ENCODE data around the gene FAM222B.
"Not testable (repeated sequence)": the region's sequence is repeated elsewhere in the genome, so short reads cannot be mapped to it uniquely, and the experiment has no call there.

FAM222B gene

DNA sequence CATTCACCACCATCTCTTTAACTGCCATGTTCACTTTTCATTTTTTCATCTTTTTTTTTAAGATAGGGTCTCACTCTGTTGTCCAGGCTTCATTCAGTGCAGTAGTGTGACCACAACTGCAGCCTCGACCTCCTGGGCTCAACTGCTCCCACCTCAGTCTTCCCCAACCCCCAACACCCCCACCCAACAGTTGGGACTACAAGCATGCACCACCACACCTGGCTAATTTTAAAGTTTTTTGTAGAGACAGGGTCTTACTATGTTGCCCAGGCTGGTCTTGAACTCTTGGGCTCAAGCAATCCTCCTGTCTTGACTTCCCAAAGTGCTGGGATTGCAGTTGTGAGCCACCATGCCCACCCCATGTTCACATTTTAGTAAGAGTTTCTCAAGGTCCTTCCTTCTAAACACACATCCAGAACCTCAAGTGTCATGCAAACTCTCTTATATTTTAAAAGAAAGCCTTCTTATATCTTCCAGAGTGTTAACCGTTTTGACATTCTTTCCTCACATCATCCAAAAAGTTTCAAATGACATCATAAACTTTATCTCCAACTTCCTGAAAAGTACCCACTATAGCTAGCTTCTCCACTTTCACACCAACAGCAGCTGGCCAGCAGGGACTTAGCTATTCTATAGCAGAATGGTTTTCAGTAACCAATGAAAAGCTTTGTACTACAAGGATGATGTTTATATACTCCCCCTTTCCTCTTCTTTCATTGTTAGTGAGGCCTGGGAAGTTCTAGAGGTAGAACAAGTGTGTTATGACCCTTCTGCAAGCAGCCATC, 49.5 kb downstream of the FAM222B start:
- Histone ChIP-seq H3K9me3 (replicated peaks; ENCODE audit: low read length) (no peaks in the 10 kb centered on the region), H3K36me3 (ENCODE audit: insufficient read depth, low read length) (peaks cover 18% of the 10 kb centered on the region), H3K4me2 (ENCODE audit: low read length) (no peak overlapping the region), H3K9ac (ENCODE audit: low read depth, low read length) (no peak overlapping the region), H3K27me3 (ENCODE audit: control insufficient read depth, insufficient read depth, low read length) (no peaks in the 10 kb centered on the region), H3K4me1 (ENCODE audit: control insufficient read depth, insufficient read depth, low read length) (no peaks in the 10 kb centered on the region), H3K4me3 (ENCODE audit: low read length) (no peak overlapping the region)

DNA sequence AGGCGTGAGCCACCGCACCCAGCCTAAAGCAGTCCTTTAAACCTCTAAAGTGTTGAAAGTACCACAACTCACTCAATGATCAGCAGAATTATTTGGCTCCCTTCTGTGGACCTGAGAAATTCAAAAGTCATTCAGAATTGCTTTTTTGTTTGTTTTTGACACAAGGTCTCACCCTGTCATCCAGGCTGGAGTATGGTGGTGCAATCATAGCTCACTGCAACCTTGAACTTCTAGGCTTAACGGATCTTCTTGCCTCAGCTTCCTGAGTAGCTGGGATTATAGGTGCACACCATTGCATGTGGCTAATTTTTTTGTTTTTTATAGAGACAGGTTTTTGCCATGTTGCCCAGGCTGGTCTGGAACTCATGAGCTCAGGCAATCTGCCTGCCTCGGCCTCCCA, 54.5 kb downstream of the FAM222B start:
- Histone ChIP-seq H3K36me3 (ENCODE audit: insufficient read depth, low read length) (peaks cover 5% of the 10 kb centered on the region), H3K9me3 (replicated peaks; ENCODE audit: low read length) (no peaks in the 10 kb centered on the region), H3K4me3 (ENCODE audit: low read length) (no peak overlapping the region), H3K9ac (ENCODE audit: low read depth, low read length) (no peak overlapping the region), H3K27me3 (ENCODE audit: control insufficient read depth, insufficient read depth, low read length) (no peaks in the 10 kb centered on the region), H3K4me2 (ENCODE audit: low read length) (no peak overlapping the region), H3K4me1 (ENCODE audit: control insufficient read depth, insufficient read depth, low read length) (no peaks in the 10 kb centered on the region)

DNA sequence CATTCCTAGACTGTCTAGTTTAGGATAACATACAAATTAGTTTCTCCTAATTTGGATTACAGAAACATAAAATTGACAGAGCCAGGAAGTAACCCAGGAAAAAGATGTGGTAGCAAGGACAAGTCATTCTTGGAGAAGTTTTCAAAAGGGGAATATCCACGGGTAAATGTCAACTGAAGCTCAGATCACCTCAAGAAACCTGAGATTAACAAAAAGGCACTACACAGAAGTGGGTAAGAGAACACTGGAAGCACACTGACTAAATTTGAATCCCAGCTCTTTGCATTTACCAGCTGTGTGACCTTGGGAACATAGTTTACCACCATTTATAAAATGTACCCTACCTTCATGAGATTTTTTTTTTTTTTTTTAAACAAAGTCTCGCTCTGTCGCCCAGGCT, 59.4 kb downstream of the FAM222B start:
- Histone ChIP-seq H3K9ac (ENCODE audit: low read depth, low read length) (no peak overlapping the region), H3K9me3 (replicated peaks; ENCODE audit: low read length) (no peaks in the 10 kb centered on the region), H3K4me1 (ENCODE audit: control insufficient read depth, insufficient read depth, low read length) (no peaks in the 10 kb centered on the region), H3K36me3 (ENCODE audit: insufficient read depth, low read length) (peaks cover 3% of the 10 kb centered on the region), H3K4me3 (ENCODE audit: low read length) (no peak overlapping the region), H3K27me3 (ENCODE audit: control insufficient read depth, insufficient read depth, low read length) (no peaks in the 10 kb centered on the region), H3K4me2 (ENCODE audit: low read length) (no peak overlapping the region)

DNA sequence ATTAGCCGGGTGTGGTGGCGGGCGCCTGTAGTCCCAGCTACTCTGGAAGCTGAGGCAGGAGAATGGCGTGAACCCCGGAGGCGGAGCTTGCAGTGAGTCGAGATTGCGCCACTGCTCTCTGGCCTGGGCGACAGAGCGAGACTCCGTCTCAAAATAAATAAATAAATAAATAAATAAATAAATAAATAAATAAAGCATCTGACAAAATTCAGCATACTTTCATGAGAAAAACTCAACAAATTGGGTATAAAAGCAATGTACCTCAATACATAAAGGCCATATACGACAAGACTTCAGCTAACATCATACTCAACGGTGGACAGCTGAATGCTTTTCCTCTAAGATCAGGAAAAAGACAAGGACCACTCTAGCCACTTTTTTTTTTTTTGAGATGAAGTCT, 63.0 kb downstream of the FAM222B start:
- H3K36me3 ChIP-seq (ENCODE audit: insufficient read depth, low read length); H3K4me2 ChIP-seq (ENCODE audit: low read length); H3K9me3 ChIP-seq (replicated peaks; ENCODE audit: low read length); H3K9ac ChIP-seq (ENCODE audit: low read depth, low read length); H3K27me3 ChIP-seq (ENCODE audit: control insufficient read depth, insufficient read depth, low read length); H3K4me1 ChIP-seq (ENCODE audit: control insufficient read depth, insufficient read depth, low read length); H3K4me3 ChIP-seq (ENCODE audit: low read length): not testable (repeated sequence)

DNA sequence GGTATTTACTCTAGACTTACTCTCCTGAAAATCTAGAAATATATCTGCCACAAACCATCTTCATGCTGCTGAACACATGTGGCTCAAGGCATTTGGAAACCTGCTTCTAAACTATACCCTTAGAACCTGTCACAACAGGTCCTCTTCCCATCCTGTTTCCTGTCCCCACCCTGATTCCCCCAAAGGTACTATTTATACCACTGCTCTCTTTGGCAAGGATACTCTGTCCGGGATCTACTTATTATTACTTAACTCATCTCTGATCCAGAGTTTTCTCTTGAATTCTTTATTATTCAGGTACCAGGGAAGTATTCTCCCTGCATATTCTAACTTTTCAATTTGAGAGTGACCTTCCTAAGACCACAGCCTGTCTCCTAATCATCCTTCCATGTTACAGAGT, 65.4 kb downstream of the FAM222B start:
- H3K36me3 ChIP-seq (ENCODE audit: insufficient read depth, low read length) = peaks cover 10% of the 10 kb centered on the region
- no peaks in the 10 kb centered on the region for H3K4me1 ChIP-seq (ENCODE audit: control insufficient read depth, insufficient read depth, low read length)
- H3K4me3 ChIP-seq (ENCODE audit: low read length) = no peak overlapping the region

DNA sequence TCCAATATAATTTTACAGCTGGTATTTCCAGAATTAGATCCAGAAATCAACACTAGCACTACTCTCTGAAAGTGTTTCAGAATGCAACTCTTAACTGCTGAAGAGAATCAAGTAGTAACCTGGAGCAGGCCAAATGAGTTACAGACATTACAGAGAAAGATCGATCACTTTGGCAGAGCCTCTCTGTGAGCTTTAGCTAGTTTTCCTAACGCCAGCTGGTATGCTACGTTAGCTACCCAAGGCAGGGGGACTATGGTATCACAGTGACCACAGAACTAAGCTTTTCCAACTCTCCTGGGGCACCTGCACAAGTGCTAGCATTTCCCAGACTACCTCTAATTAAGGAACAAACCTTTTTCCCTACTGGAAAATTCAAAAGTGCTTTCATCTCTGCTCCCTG, 68.4 kb downstream of the FAM222B start:
- no peak overlapping the region for H3K4me3 ChIP-seq (ENCODE audit: low read length)
- H3K9ac ChIP-seq (ENCODE audit: low read depth, low read length) = no peak overlapping the region
- H3K9me3 ChIP-seq (replicated peaks; ENCODE audit: low read length) = no peaks in the 10 kb centered on the region
- H3K4me2 ChIP-seq (ENCODE audit: low read length) = no peak overlapping the region
- H3K27me3 ChIP-seq (ENCODE audit: control insufficient read depth, insufficient read depth, low read length) = no peaks in the 10 kb centered on the region
- H3K36me3 ChIP-seq (ENCODE audit: insufficient read depth, low read length) = peaks cover 7% of the 10 kb centered on the region
- H3K4me1 ChIP-seq (ENCODE audit: control insufficient read depth, insufficient read depth, low read length) = no peaks in the 10 kb centered on the region

More for the DNA sequence above, 65.4 kb downstream of the FAM222B start:
- Histone ChIP-seq H3K4me2 (ENCODE audit: low read length) (no peak overlapping the region), H3K27me3 (ENCODE audit: control insufficient read depth, insufficient read depth, low read length) (no peaks in the 10 kb centered on the region), H3K9ac (ENCODE audit: low read depth, low read length) (no peak overlapping the region), H3K9me3 (replicated peaks; ENCODE audit: low read length) (no peaks in the 10 kb centered on the region)

DNA sequence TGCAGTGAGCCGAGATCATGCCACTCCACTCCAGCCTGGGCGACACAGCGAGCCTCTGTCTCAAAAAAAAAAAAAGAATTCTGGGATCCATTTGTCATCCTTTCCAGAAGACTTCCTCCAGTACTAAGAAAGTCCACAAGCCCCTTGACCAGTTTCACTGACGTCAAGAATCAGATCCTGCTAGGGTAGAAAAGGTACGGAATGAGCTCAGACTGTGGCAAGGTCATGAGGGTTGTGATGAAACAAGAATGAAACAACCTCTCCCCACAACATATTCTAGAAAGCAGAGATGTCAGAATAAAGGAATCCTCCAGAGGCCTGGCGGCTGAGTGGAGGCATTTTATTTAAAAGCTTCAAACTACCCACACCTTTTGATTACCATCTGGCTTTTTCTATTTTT, 68.9 kb downstream of the FAM222B start:
- no peak overlapping the region for H3K9ac ChIP-seq (ENCODE audit: low read depth, low read length)
- peaks cover 7% of the 10 kb centered on the region for H3K36me3 ChIP-seq (ENCODE audit: insufficient read depth, low read length)

DNA sequence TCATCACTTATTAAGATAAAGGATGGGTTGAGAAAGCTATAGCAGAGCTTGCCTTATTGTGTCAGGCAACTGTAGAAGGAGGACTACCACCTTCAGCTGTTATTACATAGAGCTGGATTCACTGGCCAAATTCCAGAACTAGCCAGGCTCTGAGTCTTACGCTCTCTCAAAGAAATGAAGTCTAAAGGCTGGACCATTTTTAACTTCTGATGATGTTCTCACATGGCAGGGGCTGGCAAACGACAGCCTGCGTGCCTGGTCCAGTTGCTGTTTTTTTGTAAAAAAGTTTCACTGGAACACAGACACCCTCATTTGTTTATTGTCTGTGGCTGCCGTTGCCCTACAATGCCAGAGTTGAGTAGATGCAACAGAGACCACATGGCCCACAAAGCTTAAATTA, 77.6 kb downstream of the FAM222B start:
- no peak overlapping the region for H3K4me3 ChIP-seq (ENCODE audit: low read length)
- no peak overlapping the region for H3K4me2 ChIP-seq (ENCODE audit: low read length)
- H3K36me3 ChIP-seq (ENCODE audit: insufficient read depth, low read length) = peaks cover 34% of the 10 kb centered on the region
- no peaks in the 10 kb centered on the region for H3K27me3 ChIP-seq (ENCODE audit: control insufficient read depth, insufficient read depth, low read length)
- no peaks in the 10 kb centered on the region for H3K9me3 ChIP-seq (replicated peaks; ENCODE audit: low read length)
- no peak overlapping the region for H3K9ac ChIP-seq (ENCODE audit: low read depth, low read length)
- H3K4me1 ChIP-seq (ENCODE audit: control insufficient read depth, insufficient read depth, low read length) = peaks cover 10% of the 10 kb centered on the region

More for the DNA sequence above, 68.9 kb downstream of the FAM222B start:
- Histone ChIP-seq H3K4me3 (ENCODE audit: low read length) (no peak overlapping the region), H3K27me3 (ENCODE audit: control insufficient read depth, insufficient read depth, low read length) (no peaks in the 10 kb centered on the region), H3K4me2 (ENCODE audit: low read length) (no peak overlapping the region), H3K9me3 (replicated peaks; ENCODE audit: low read length) (no peaks in the 10 kb centered on the region), H3K4me1 (ENCODE audit: control insufficient read depth, insufficient read depth, low read length) (no peaks in the 10 kb centered on the region)

DNA sequence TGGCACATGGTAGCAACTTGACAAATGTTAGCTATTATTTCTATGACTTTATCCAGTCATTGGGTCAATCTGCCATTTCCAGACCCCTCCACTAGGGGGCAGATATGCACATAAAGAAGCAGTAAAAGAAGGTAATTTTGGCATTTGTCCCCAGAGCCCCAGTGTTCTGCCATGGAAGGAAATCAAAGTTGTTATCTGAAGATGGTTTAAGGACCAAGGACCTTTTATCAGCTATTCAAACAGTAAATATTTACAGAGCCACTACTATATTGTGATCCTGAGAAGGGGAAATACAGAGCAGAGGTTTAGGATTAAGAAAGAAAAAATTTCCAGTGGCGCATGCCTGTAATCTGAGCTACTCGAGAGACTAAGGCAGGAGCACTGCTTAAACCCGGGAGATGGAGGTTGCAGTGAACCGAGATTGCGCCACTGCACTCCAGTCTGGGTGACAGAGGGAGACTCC, 78.8 kb downstream of the FAM222B start:
- no peak overlapping the region for H3K4me2 ChIP-seq (ENCODE audit: low read length)
- no peaks in the 10 kb centered on the region for H3K27me3 ChIP-seq (ENCODE audit: control insufficient read depth, insufficient read depth, low read length)
- peaks cover 10% of the 10 kb centered on the region for H3K4me1 ChIP-seq (ENCODE audit: control insufficient read depth, insufficient read depth, low read length)
- H3K9ac ChIP-seq (ENCODE audit: low read depth, low read length) = no peak overlapping the region
- no peaks in the 10 kb centered on the region for H3K9me3 ChIP-seq (replicated peaks; ENCODE audit: low read length)
- H3K4me3 ChIP-seq (ENCODE audit: low read length) = no peak overlapping the region
- peaks cover 43% of the 10 kb centered on the region for H3K36me3 ChIP-seq (ENCODE audit: insufficient read depth, low read length)

DNA sequence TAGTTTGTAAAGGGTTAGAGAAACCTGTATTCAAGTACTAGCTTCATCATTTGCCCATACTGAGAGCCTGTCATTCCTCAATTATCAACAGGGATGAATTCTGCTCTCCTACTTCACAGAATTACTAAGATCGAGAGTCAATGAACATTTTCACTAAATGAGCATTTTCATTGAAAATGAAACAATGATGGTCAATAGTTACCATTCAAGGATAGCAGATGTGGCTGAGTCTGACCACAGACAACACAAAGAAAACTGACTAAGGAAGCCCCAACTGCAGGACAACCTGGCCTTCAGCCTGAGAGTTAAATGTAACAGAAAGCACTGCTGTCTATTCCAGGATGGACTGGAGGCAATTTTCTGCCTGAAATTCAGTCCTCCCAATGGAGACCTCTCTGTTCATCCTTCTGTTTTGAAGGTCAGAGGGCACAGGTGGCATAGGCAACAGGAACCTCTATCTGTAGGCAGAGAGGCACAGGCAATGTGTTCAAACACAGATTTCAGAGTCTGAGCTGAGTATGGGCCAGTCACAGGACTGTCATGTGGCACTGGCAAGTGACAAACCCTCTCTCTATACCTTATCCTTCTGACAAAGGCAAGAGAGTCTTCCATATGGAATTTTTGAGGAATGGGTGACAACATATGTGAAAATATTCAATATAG, 79.3 kb downstream of the FAM222B start:
- H3K9me3 ChIP-seq (replicated peaks; ENCODE audit: low read length) = no peaks in the 10 kb centered on the region
- no peak overlapping the region for H3K4me3 ChIP-seq (ENCODE audit: low read length)
- H3K27me3 ChIP-seq (ENCODE audit: control insufficient read depth, insufficient read depth, low read length) = no peaks in the 10 kb centered on the region
- peaks cover 10% of the 10 kb centered on the region for H3K4me1 ChIP-seq (ENCODE audit: control insufficient read depth, insufficient read depth, low read length)
- peaks cover 49% of the 10 kb centered on the region for H3K36me3 ChIP-seq (ENCODE audit: insufficient read depth, low read length)
- H3K9ac ChIP-seq (ENCODE audit: low read depth, low read length) = no peak overlapping the region
- H3K4me2 ChIP-seq (ENCODE audit: low read length) = no peak overlapping the region

DNA sequence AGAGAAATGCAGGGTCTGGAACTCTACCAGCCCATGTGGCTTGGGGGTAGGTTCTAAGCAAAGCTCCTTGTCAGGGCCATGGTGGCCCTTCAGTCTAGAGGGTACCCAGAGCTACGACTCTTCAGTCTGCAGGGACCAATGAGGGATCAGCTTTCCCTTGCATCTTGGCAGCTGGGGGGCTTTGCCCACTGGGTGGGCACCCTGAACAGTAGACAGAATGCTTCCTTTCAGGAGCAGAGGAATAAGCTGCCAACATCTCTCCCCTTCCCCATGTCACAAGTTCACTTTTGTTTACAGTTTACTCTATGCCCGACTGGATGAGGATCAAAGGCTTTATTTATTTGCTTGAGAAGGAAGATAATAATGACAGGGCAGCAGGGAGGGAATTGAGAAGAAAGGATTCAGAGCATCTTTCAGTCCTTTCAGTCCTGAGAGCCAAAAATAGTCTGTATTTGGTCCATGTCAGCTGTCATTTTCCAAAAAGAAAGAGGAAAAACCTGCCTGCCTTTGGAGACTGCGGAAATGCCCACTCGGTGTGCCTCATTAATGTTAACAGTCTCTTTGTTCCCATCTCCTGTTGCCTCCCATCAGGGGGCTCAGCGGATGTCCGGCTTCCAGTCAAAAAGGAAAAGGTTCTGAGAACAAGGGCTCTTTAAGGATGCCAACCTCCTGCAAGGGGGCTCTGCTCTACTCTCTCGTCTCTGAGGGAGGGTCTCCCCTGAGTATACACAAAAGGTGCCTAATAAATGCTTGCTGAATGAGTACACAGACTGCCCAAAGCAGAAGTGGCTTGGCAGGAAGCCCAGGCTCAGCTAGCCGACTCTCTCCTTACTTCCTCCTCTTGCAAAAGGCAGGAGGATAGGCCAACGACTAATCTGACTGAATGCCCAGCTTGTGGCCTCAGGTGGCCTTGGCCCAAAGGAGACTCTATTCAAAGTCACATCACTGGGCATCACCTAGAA, 81.7 kb downstream of the FAM222B start:
- Histone ChIP-seq H3K4me3 (ENCODE audit: low read length) (no peak overlapping the region), H3K9me3 (replicated peaks; ENCODE audit: low read length) (no peaks in the 10 kb centered on the region), H3K9ac (ENCODE audit: low read depth, low read length) (no peak overlapping the region), H3K36me3 (ENCODE audit: insufficient read depth, low read length) (peaks cover 60% of the 10 kb centered on the region), H3K27me3 (ENCODE audit: control insufficient read depth, insufficient read depth, low read length) (no peaks in the 10 kb centered on the region), H3K4me1 (ENCODE audit: control insufficient read depth, insufficient read depth, low read length) (peaks cover 14% of the 10 kb centered on the region), H3K4me2 (ENCODE audit: low read length) (no peak overlapping the region)

Data from skeletal muscle satellite cell (primary cell).